ENCODE measurements around the gene PUM2.
"Not testable (repeated sequence)": the region's sequence is repeated elsewhere in the genome, so short reads cannot be mapped to it uniquely, and the experiment has no call there.

Gene PUM2

DNA sequence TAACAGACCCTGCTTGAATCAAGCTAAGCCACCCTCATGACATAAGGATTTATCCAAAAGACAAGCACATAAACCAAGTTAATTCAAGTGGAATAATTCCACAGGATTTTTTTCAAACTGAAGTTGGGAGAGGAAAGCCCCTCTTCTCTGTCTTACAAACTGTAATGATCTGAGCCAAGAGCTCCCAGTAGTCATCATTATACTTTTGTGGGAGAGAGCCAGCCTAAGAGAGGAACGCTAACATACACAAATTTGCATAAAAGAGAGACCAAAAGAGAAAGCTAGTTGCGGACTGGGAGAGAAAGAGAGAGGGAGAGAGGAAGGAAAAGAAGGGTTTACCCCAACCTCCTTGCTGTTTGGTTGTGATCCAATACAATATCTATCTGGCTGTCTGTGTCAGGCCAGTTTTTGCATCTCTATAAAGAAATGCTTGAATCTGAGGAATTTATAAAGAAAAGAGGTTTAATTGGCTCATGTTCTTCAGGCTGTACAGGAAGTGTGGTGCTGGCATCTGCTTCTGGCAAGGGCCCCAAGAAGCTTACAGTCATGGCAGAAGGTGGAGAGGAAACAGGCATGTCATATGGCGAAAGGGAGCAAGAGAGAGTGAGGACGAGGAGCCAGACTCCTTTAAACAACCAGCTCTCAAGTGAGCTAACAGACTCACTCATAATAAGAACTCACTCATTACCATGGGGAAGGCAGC is 20.8 kb upstream of the PUM2 start:
- Histone ChIP-seq H3K4me2 (ENCODE audit: low read length) (no peak overlapping the region), H3K27ac (ENCODE audit: low read length) (no peak overlapping the region), H3K27me3 (ENCODE audit: low read depth, low read length) (peaks cover 5% of the 10 kb centered on the region; the same call in 1 of the 2 replicates), H3K36me3 (replicated peaks; ENCODE audit: low read depth, low read length) (peaks cover 8% of the 10 kb centered on the region), H4K20me1 (ENCODE audit: insufficient read depth, low read length) (no peaks in the 10 kb centered on the region), H3K4me1 (ENCODE audit: low read length) (peaks cover 2% of the 10 kb centered on the region), H3K4me3 (ENCODE audit: low read length) (no peak overlapping the region), H3K79me2 (ENCODE audit: low read length) (no peaks in the 10 kb centered on the region), H3K9ac (ENCODE audit: low read length) (no peak overlapping the region), H2AFZ (ENCODE audit: low read depth, low read length) (no peak overlapping the region), H3K9me3 (ENCODE audit: insufficient read depth, low read length) (peaks cover 12% of the 10 kb centered on the region; the same call in 1 of the 2 replicates)
- TF ChIP-seq EZH2phosphoT487 (IDR thresholded peaks at IDR 0.05; ENCODE audit: low read depth): no peak
- TF ChIP-seq, protein P1, sequence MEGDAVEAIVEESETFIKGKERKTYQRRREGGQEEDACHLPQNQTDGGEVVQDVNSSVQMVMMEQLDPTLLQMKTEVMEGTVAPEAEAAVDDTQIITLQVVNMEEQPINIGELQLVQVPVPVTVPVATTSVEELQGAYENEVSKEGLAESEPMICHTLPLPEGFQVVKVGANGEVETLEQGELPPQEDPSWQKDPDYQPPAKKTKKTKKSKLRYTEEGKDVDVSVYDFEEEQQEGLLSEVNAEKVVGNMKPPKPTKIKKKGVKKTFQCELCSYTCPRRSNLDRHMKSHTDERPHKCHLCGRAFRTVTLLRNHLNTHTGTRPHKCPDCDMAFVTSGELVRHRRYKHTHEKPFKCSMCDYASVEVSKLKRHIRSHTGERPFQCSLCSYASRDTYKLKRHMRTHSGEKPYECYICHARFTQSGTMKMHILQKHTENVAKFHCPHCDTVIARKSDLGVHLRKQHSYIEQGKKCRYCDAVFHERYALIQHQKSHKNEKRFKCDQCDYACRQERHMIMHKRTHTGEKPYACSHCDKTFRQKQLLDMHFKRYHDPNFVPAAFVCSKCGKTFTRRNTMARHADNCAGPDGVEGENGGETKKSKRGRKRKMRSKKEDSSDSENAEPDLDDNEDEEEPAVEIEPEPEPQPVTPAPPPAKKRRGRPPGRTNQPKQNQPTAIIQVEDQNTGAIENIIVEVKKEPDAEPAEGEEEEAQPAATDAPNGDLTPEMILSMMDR (IDR thresholded peaks at IDR 0.05; ENCODE audit: low read depth, low read length): no peak

DNA sequence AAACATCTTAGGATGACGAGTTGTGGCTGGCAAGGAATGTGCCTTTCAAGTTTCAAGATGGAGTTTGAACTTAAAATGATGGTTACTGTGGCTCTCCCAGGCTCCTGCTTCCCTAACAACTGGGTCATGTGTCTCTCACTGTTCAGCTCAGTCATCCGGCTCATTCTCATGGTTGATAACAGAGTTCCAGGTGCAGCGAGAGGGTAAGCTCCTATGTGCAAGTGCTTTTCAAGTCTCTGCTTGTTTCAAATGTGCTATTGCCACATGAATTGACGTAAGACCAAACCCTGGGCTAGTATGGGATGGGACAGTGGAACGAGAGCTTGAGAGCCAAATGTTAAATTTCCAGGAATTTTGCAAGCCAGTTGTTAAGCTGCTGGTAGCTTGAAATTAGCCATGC is 19.5 kb upstream of the PUM2 start:
- Histone ChIP-seq H3K27me3 (ENCODE audit: low read depth, low read length) (no peaks in the 10 kb centered on the region; the same call in 1 of the 2 replicates), H3K36me3 (replicated peaks; ENCODE audit: low read depth, low read length) (peaks cover 9% of the 10 kb centered on the region), H3K4me3 (ENCODE audit: low read length) (no peak overlapping the region), H4K20me1 (ENCODE audit: insufficient read depth, low read length) (no peaks in the 10 kb centered on the region), H3K9ac (ENCODE audit: low read length) (no peak overlapping the region), H3K79me2 (ENCODE audit: low read length) (no peaks in the 10 kb centered on the region), H3K9me3 (ENCODE audit: insufficient read depth, low read length) (peaks cover 12% of the 10 kb centered on the region; the same call in 1 of the 2 replicates), H2AFZ (ENCODE audit: low read depth, low read length) (no peak overlapping the region), H3K4me1 (ENCODE audit: low read length) (peaks cover 13% of the 10 kb centered on the region), H3K27ac (ENCODE audit: low read length) (no peak overlapping the region), H3K4me2 (ENCODE audit: low read length) (no peak overlapping the region)
- TF ChIP-seq, protein P1 (IDR thresholded peaks at IDR 0.05; ENCODE audit: low read depth, low read length): no peak
- TF ChIP-seq EZH2phosphoT487 (IDR thresholded peaks at IDR 0.05; ENCODE audit: low read depth): no peak

DNA sequence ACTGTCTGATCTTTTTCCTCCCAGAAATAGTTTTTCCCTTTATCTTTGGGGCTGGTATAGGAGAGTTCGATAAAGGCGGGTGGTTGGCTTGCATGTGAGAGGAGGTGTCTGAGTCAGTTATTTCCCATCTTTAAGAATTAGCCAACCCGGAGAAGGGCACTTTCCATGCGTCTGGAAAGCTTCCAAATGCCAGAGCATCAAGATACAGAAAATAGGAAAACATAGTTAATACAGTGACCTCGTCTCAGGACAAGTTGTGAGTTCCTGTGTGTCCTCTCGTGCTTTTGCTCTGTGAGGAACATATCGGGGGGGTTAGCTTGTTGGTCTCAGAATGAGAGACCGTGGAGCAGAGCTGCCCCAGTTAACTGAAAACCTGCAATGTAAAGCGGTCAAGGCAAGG is 18.7 kb upstream of the PUM2 start:
- H3K27ac ChIP-seq (ENCODE audit: low read length): no peak overlapping the region
- peaks cover 9% of the 10 kb centered on the region for H3K36me3 ChIP-seq (replicated peaks; ENCODE audit: low read depth, low read length)
- no peaks in the 10 kb centered on the region; the same call in 1 of the 2 replicates for H3K27me3 ChIP-seq (ENCODE audit: low read depth, low read length)
- no peak overlapping the region for H3K4me2 ChIP-seq (ENCODE audit: low read length)
- H2AFZ ChIP-seq (ENCODE audit: low read depth, low read length): no peak overlapping the region
- peaks cover 12% of the 10 kb centered on the region; the same call in 1 of the 2 replicates for H3K9me3 ChIP-seq (ENCODE audit: insufficient read depth, low read length)
- no peak for TF ChIP-seq EZH2phosphoT487 (IDR thresholded peaks at IDR 0.05; ENCODE audit: low read depth)
- TF ChIP-seq, protein P1 (IDR thresholded peaks at IDR 0.05; ENCODE audit: low read depth, low read length): no peak
- H3K4me3 ChIP-seq (ENCODE audit: low read length): no peak overlapping the region
- H4K20me1 ChIP-seq (ENCODE audit: insufficient read depth, low read length): no peaks in the 10 kb centered on the region
- no peaks in the 10 kb centered on the region for H3K79me2 ChIP-seq (ENCODE audit: low read length)
- peaks cover 21% of the 10 kb centered on the region for H3K4me1 ChIP-seq (ENCODE audit: low read length)
- H3K9ac ChIP-seq (ENCODE audit: low read length): no peak overlapping the region

DNA sequence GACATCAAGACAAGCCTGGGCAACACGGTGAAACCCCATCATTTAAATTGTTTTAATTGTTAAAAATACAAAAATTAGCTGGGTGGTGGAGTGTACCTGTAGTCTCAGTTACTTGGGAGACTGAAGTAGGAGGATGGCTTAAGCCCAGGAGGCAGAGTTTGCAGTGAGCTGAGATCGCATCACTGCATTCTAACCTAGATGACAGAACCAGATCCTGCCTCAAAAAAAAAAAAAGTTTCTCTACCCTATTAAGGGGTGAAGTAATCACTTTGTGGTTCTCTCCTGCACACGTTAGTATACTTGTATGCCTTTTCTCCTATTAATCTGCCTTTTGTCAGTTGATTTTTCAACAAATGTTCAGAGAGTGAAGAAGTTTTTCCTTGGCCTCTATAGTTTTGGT is 18.1 kb upstream of the PUM2 start:
- H2AFZ ChIP-seq (ENCODE audit: low read depth, low read length): no peak overlapping the region
- no peak overlapping the region for H3K27ac ChIP-seq (ENCODE audit: low read length)
- no peaks in the 10 kb centered on the region for H3K79me2 ChIP-seq (ENCODE audit: low read length)
- TF ChIP-seq EZH2phosphoT487 (IDR thresholded peaks at IDR 0.05; ENCODE audit: low read depth): no peak
- TF ChIP-seq, protein P1 (IDR thresholded peaks at IDR 0.05; ENCODE audit: low read depth, low read length): no peak
- H3K27me3 ChIP-seq (ENCODE audit: low read depth, low read length): no peaks in the 10 kb centered on the region; the same call in 1 of the 2 replicates
- peaks cover 12% of the 10 kb centered on the region; the same call in 1 of the 2 replicates for H3K9me3 ChIP-seq (ENCODE audit: insufficient read depth, low read length)
- H3K4me1 ChIP-seq (ENCODE audit: low read length): peaks cover 24% of the 10 kb centered on the region
- no peak overlapping the region for H3K4me3 ChIP-seq (ENCODE audit: low read length)
- H3K36me3 ChIP-seq (replicated peaks; ENCODE audit: low read depth, low read length): peaks cover 9% of the 10 kb centered on the region
- H3K4me2 ChIP-seq (ENCODE audit: low read length): no peak overlapping the region
- H3K9ac ChIP-seq (ENCODE audit: low read length): no peak overlapping the region
- H4K20me1 ChIP-seq (ENCODE audit: insufficient read depth, low read length): no peaks in the 10 kb centered on the region

DNA sequence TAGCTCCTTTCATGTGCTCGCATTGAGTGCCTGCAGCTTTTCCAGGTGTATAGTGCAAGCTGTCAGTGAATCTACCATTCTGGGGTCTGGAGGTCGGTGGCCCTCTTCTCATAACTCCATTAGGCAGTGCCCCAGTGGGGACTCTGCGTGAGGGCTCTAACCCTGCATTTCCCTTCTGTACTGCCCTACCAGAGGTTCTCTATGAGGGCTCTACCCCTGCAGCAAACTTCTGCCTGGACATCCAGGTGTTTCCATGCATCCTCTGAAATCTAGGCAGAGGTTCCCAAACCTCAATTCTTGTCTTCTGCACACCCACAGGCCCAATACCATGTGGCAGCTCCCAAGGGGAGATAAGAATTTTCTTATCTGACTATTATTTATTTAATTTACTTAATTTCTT is 17.3 kb upstream of the PUM2 start:
- not testable (repeated sequence) for H3K4me3 ChIP-seq (ENCODE audit: low read length); H3K27me3 ChIP-seq (ENCODE audit: low read depth, low read length); H3K27ac ChIP-seq (ENCODE audit: low read length); H3K4me2 ChIP-seq (ENCODE audit: low read length); H2AFZ ChIP-seq (ENCODE audit: low read depth, low read length); H3K36me3 ChIP-seq (replicated peaks; ENCODE audit: low read depth, low read length); H3K9ac ChIP-seq (ENCODE audit: low read length); H4K20me1 ChIP-seq (ENCODE audit: insufficient read depth, low read length); H3K79me2 ChIP-seq (ENCODE audit: low read length)
- Histone ChIP-seq H3K4me1 (ENCODE audit: low read length) (peaks cover 24% of the 10 kb centered on the region), H3K9me3 (ENCODE audit: insufficient read depth, low read length) (peaks cover 12% of the 10 kb centered on the region; the same call in 1 of the 2 replicates)

Measured in OCI-LY3 (cell line).